Lung (tissue), 12 donors: ENCODE results near the gene MFAP5. TPM values are rescaled to one million over a fixed set of nuclear protein-coding genes. Genes with fewer than 3 reads are reported as not detected.
A peak's percentile ranks its signal among the peaks of the same experiment; 100 is the strongest.

Source experiments
- ATAC-seq: fragments of 200-7000 bp; cut with Tn5 transposase; one replicate; pipeline ENCODE4 v1.9.1; 2020; ENCODE audit warnings: moderate number of reproducible peaks; ENCODE audit not compliant: insufficient read depth, low FRiP score
- DNase-seq, 3 donors: peaks; one replicate each; pipeline ENCODE4 v3.0.0-alpha.2; 2013 to 2017
- H3K27ac ChIP-seq, 2 donors: one replicate each; pipeline ENCODE4 v1.5.1; 2013; ENCODE audit warnings: mild to moderate bottlenecking in 2 of 2, moderate library complexity in 2 of 2, control low read depth in 1 of 2, inconsistent platforms in 1 of 2, low read depth in 1 of 2, low read length in 1 of 2
- H3K27me3 ChIP-seq, 3 donors: one replicate each; pipeline ENCODE4 v1.5.1; 2013; ENCODE audit warnings: low read length in 2 of 3; ENCODE audit not compliant: control insufficient read depth in 3 of 3, insufficient read depth in 3 of 3
- H3K36me3 ChIP-seq, 4 donors: one replicate each; pipeline ENCODE4 v1.5.1; 2013; ENCODE audit warnings: low read length in 4 of 4, mild to moderate bottlenecking in 1 of 4, moderate library complexity in 1 of 4; ENCODE audit not compliant: control insufficient read depth in 4 of 4, insufficient read depth in 4 of 4
- H3K4me1 ChIP-seq, 5 donors: one replicate each; pipeline ENCODE4 v1.5.1; 2013; ENCODE audit warnings: low read length in 5 of 5, mild to moderate bottlenecking in 2 of 5, moderate library complexity in 1 of 5; ENCODE audit not compliant: control insufficient read depth in 5 of 5, insufficient read depth in 5 of 5
- H3K4me3 ChIP-seq: one replicate; pipeline ENCODE4 v1.5.1; 2013; ENCODE audit warnings: mild to moderate bottlenecking, control low read depth, moderate library complexity
- H3K9ac ChIP-seq, 2 donors: one replicate each; pipeline ENCODE4 v1.5.1; 2013; ENCODE audit warnings: low read length in 2 of 2, control low read depth in 1 of 2; ENCODE audit not compliant: insufficient read depth in 1 of 2
- H3K9me3 ChIP-seq, 4 donors: one replicate each; pipeline ENCODE4 v1.5.1; 2013; ENCODE audit warnings: low read length in 3 of 4, mild to moderate bottlenecking in 1 of 4, moderate library complexity in 1 of 4; ENCODE audit not compliant: control insufficient read depth in 4 of 4, insufficient read depth in 3 of 4
- WGBS, 2 donors: extraction: QIAGEN DNeasy Blood & Tissue Kit; methylation state at CpG; one replicate each; pipeline ENCODE4 v1.1.7; 2013; 5-methylcytosine and 5-hydroxymethylcytosine counted together
- polyA plus RNA-seq, 2 donors: library from polyadenylated mRNA; stranded (reverse); fragments of 200-250 nt; gene quantifications; one replicate each; pipeline ENCODE4 v1.2.1, GENCODE V29; 2013
- total RNA-seq, 2 donors: library from RNA; depleted of rRNA in 1 of 2; stranded (reverse); fragments of >200 nt in 1 of 2; gene quantifications; one replicate each; pipeline ENCODE4 v1.2.1, GENCODE V29; 2014 to 2021
- TF ChIP-seq, protein P1 (sequence below): IDR thresholded peaks from 2 replicates; pipeline ENCODE4 v1.5.1; 2012; ENCODE audit warnings: mild to moderate bottlenecking; ENCODE audit errors: control extremely low read depth, extremely low read depth
- donor health status: control.
- donor health status: control.
- donor health status: Bipolar disorder and iron deficiency.
- donor health status: healthy.
- donor health status: DM: yes; HTN: yes; CAD: no.

The MFAP5 gene
- total and polyA plus RNA-seq, 4 donors: 1.6 to 10.0 (median 3.5) TPM

DNA sequence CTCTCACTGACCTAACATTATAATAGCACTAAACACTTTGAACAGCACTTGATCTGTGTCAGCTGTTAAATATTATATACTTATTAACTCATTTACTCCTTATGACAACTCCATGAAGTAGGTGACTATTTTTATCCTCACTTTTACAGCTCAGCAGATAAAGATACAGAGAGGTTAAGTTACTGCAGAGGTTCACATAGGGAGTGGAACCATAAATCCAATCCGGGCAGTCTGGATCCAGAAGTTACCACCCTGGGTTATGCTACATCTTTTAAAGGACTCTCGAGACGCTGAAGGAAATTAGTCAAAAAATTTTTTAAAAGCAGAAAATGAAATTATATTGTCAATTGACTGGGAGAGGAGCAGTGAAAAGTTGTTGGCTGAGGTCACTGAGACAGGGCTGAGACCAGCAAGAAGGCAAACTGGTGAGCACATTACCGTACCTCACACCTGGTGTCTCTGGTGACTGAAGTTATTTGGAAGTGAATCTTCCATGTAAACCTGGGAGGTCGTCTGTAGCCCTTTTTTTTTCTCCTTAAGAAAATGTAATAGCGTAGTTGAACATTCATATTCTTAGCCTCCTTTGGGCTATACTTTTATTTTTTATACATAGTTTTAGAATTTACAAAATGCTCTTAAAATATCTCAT, 33.9 kb upstream of the MFAP5 start:
- peak overlapping the region; percentile 76 to 86 for H3K9ac ChIP-seq
- H3K27me3 ChIP-seq: no peaks in the 10 kb centered on the region
- H3K27ac ChIP-seq: peak overlapping the region; percentile 85 to 94
- DNase-seq: no peak
- no peaks in the 10 kb centered on the region for H3K9me3 ChIP-seq
- H3K4me1 ChIP-seq: peaks cover 2 to 42% (median 10%) of the 10 kb centered on the region in 5 donors
- H3K36me3 ChIP-seq: no peaks in the 10 kb centered on the region
- WGBS, 2 donors: 31 to 33% methylated on average over 6 of the region's 6 CpGs
- H3K4me3 ChIP-seq: no peak overlapping the region
- TF ChIP-seq, protein P1, sequence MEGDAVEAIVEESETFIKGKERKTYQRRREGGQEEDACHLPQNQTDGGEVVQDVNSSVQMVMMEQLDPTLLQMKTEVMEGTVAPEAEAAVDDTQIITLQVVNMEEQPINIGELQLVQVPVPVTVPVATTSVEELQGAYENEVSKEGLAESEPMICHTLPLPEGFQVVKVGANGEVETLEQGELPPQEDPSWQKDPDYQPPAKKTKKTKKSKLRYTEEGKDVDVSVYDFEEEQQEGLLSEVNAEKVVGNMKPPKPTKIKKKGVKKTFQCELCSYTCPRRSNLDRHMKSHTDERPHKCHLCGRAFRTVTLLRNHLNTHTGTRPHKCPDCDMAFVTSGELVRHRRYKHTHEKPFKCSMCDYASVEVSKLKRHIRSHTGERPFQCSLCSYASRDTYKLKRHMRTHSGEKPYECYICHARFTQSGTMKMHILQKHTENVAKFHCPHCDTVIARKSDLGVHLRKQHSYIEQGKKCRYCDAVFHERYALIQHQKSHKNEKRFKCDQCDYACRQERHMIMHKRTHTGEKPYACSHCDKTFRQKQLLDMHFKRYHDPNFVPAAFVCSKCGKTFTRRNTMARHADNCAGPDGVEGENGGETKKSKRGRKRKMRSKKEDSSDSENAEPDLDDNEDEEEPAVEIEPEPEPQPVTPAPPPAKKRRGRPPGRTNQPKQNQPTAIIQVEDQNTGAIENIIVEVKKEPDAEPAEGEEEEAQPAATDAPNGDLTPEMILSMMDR: no peak
- no peak for ATAC-seq

DNA sequence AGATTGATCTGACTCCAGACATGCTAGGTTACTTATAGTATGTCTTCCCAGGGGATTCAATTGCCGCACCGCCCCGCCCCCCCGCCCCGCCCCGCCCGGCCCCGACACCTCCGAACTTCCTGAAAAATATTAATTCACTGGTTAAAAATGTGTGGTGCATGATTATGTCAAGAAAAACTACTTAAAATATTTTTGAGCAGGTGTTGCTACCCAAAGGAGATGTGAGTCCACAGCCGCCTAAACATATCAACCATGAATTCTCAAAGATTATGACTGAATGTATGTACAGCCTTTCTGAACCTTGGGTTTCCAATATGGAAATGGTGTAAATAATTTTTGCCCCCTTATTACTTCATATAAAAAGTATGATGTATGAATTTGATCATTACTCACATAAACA, 32.5 kb upstream of the MFAP5 start:
- Histone ChIP-seq H3K27me3 (no peaks in the 10 kb centered on the region), H3K4me3 (no peak overlapping the region), H3K9ac (no peak overlapping the region), H3K9me3 (no peaks in the 10 kb centered on the region), H3K36me3 (no peaks in the 10 kb centered on the region), H3K4me1 (peaks cover 2 to 37% (median 10%) of the 10 kb centered on the region in 5 donors), H3K27ac (no peak overlapping the region)
- DNase-seq: no peak
- no peak for ATAC-seq
- TF ChIP-seq, protein P1: no peak
- 59 to 74% methylated on average over 10 of the region's 10 CpGs for WGBS, 2 donors

- DNase-seq: peak; percentile 85 to 97 (median 95)
- no peaks in the 10 kb centered on the region for H3K9me3 ChIP-seq
- H3K9ac ChIP-seq: peak overlapping the region in 1 of 2 donors; percentile 82
- 6 to 9% methylated on average over 5 of the region's 5 CpGs for WGBS, 2 donors
- peaks cover 0 to 48% (median 13%) of the 10 kb centered on the region in 5 donors for H3K4me1 ChIP-seq
- no peaks in the 10 kb centered on the region for H3K36me3 ChIP-seq
- no peak for ATAC-seq
- peak overlapping the region in 1 of 2 donors; percentile 65 for H3K27ac ChIP-seq
- TF ChIP-seq, protein P1: no peak
- no peak overlapping the region for H3K4me3 ChIP-seq
- no peaks in the 10 kb centered on the region for H3K27me3 ChIP-seq
Measured at GRCh38 chr12:8692573-8692972, 29.9 kb upstream of the MFAP5 start.

GRCh38 chr12:8689681-8690080, 27.1 kb upstream of the MFAP5 start:
- peaks cover 0 to 47% (median 14%) of the 10 kb centered on the region in 5 donors for H3K4me1 ChIP-seq
- H3K27ac ChIP-seq: no peak overlapping the region
- TF ChIP-seq, protein P1: no peak
- H3K36me3 ChIP-seq: no peaks in the 10 kb centered on the region
- DNase-seq: peak in 2 of 3 donors; percentile 54 to 72
- H3K4me3 ChIP-seq: no peak overlapping the region
- no peak overlapping the region for H3K9ac ChIP-seq
- no peaks in the 10 kb centered on the region for H3K9me3 ChIP-seq
- no peaks in the 10 kb centered on the region for H3K27me3 ChIP-seq
- no peak for ATAC-seq
- 91 to 93% methylated on average over 4 of the region's 4 CpGs for WGBS, 2 donors
